MM.1S (cell line): ENCODE results near the gene TMEM126B.

Experiments
- DNase-seq: peaks from one replicate; pipeline ENCODE4 v3.0.0-alpha.2; 2015
- H2AFZ ChIP-seq: fragments of 300-600 bp; sonication (generic); 2 replicates; pipeline ENCODE4 v1.6.0; 2016; ENCODE audit warnings: antibody characterized with exemption, low read length
- H3F3A ChIP-seq: fragments of 300-600 bp; sonication (generic); 2 replicates; pipeline ENCODE4 v1.6.1; 2016; ENCODE audit warnings: mild to moderate bottlenecking, antibody characterized with exemption, low read length, moderate library complexity, mixed read lengths; ENCODE audit not compliant: insufficient read depth
- H3K27ac ChIP-seq: fragments of 300-600 bp; sonication (generic); 2 replicates; pipeline ENCODE4 v1.5.1; 2016; ENCODE audit warnings: mild to moderate bottlenecking, low read length
- H3K27me3 ChIP-seq: fragments of 300-600 bp; sonication (generic); replicated peaks from 2 replicates; pipeline ENCODE4 v1.6.0; 2016; ENCODE audit warnings: low read length; ENCODE audit not compliant: insufficient read depth
- H3K36me3 ChIP-seq: fragments of 300-600 bp; sonication (generic); replicated peaks from 2 replicates; pipeline ENCODE4 v1.6.1; 2016; ENCODE audit warnings: mild to moderate bottlenecking, low read length, mixed read lengths; ENCODE audit not compliant: insufficient read depth
- H3K4me1 ChIP-seq: fragments of 300-600 bp; sonication (generic); 2 replicates; pipeline ENCODE4 v1.6.1; 2016; ENCODE audit warnings: low read length, mixed read lengths
- H3K4me2 ChIP-seq: fragments of 300-600 bp; sonication (generic); 2 replicates; pipeline ENCODE4 v1.6.0; 2016; ENCODE audit warnings: low read depth, low read length
- H3K4me3 ChIP-seq: fragments of 300-600 bp; sonication (generic); 2 replicates; pipeline ENCODE4 v1.5.1; 2016; ENCODE audit warnings: low read length, mixed read lengths
- H3K79me2 ChIP-seq: fragments of 300-600 bp; sonication (generic); 2 replicates; pipeline ENCODE4 v1.6.1; 2016; ENCODE audit warnings: mixed run types, low read length, mixed read lengths
- H3K9ac ChIP-seq: fragments of 300-600 bp; sonication (generic); 2 replicates; pipeline ENCODE4 v1.6.1; 2016; ENCODE audit warnings: low read length, mixed read lengths
- H3K9me2 ChIP-seq: fragments of 300-600 bp; sonication (generic); replicated peaks from 2 replicates; pipeline ENCODE4 v1.6.1; 2016; ENCODE audit warnings: mild to moderate bottlenecking, low read length, mixed read lengths; ENCODE audit not compliant: insufficient read depth
- H3K9me3 ChIP-seq: fragments of 300-600 bp; sonication (generic); replicated peaks from 2 replicates; pipeline ENCODE4 v1.6.1; 2016; ENCODE audit warnings: mild to moderate bottlenecking, low read length, mixed read lengths; ENCODE audit not compliant: insufficient read depth
- H4K20me1 ChIP-seq: fragments of 300-600 bp; sonication (generic); 2 replicates; pipeline ENCODE4 v1.6.1; 2016; ENCODE audit warnings: mild to moderate bottlenecking, low read length, moderate library complexity, mixed read lengths; ENCODE audit not compliant: insufficient read depth
- CTCF ChIP-seq: fragments of 300-600 bp; sonication (generic); IDR thresholded peaks from 2 replicates; pipeline ENCODE4 v1.5.1; 2016; ENCODE audit warnings: antibody characterized with exemption, low read length, mixed read lengths
- EZH2 ChIP-seq: fragments of 300-600 bp; sonication (generic); optimal IDR thresholded peaks from 2 replicates; pipeline ENCODE3; 2017; ENCODE audit warnings: low read depth, mild to moderate bottlenecking, antibody characterized with exemption, low read length, mixed read lengths
- EZH2phosphoT487 ChIP-seq: fragments of 300-600 bp; sonication (generic); IDR thresholded peaks from 2 replicates; pipeline ENCODE4 v1.6.1; 2018; ENCODE audit warnings: antibody characterized with exemption, low read length

TMEM126B gene

GRCh38 chr11:85590848-85591483 lies 37.4 kb upstream of the TMEM126B start:
- Histone ChIP-seq H3K9ac (no peak overlapping the region), H3K27me3 (no peaks in the 10 kb centered on the region), H3K36me3 (no peaks in the 10 kb centered on the region), H4K20me1 (no peaks in the 10 kb centered on the region), H3F3A (no peaks in the 10 kb centered on the region), H3K27ac (no peak overlapping the region), H3K79me2 (no peaks in the 10 kb centered on the region), H3K9me3 (no peaks in the 10 kb centered on the region), H3K9me2 (no peaks in the 10 kb centered on the region), H2AFZ (no peak overlapping the region), H3K4me1 (no peaks in the 10 kb centered on the region), H3K4me2 (no peak overlapping the region), H3K4me3 (no peak overlapping the region)
- TF ChIP-seq EZH2 (no peak), EZH2phosphoT487 (no peak), CTCF (peak; percentile 44)
- DNase-seq, result peak; percentile 53

GRCh38 chr11:85595285-85595884 lies 33.0 kb upstream of the TMEM126B start:
- Histone ChIP-seq H3K9me2 (no peaks in the 10 kb centered on the region), H2AFZ (no peak overlapping the region), H3F3A (no peaks in the 10 kb centered on the region), H3K9ac (no peak overlapping the region), H3K27me3 (no peaks in the 10 kb centered on the region), H3K4me3 (no peak overlapping the region), H3K4me1 (no peaks in the 10 kb centered on the region), H3K79me2 (no peaks in the 10 kb centered on the region), H3K9me3 (no peaks in the 10 kb centered on the region), H3K27ac (no peak overlapping the region), H4K20me1 (no peaks in the 10 kb centered on the region), H3K4me2 (no peak overlapping the region), H3K36me3 (no peaks in the 10 kb centered on the region)
- TF ChIP-seq CTCF, result peak; percentile 56
- no peak for TF ChIP-seq EZH2phosphoT487
- TF ChIP-seq EZH2, result no peak
- peak; percentile 53 for DNase-seq

- no peaks in the 10 kb centered on the region for H4K20me1 ChIP-seq
- no peak overlapping the region for H2AFZ ChIP-seq
- H3K9me2 ChIP-seq, result no peaks in the 10 kb centered on the region
- H3K79me2 ChIP-seq, result no peaks in the 10 kb centered on the region
- no peaks in the 10 kb centered on the region for H3K27me3 ChIP-seq
- H3K9ac ChIP-seq, result no peak overlapping the region
- H3K36me3 ChIP-seq, result no peaks in the 10 kb centered on the region
- DNase-seq, result no peak
- no peak overlapping the region for H3K4me3 ChIP-seq
- H3K9me3 ChIP-seq, result no peaks in the 10 kb centered on the region
- H3K4me2 ChIP-seq, result no peak overlapping the region
- TF ChIP-seq EZH2phosphoT487 (no peak), EZH2 (no peak), CTCF (no peak)
- no peak overlapping the region for H3K27ac ChIP-seq
- no peaks in the 10 kb centered on the region for H3F3A ChIP-seq
- H3K4me1 ChIP-seq, result no peaks in the 10 kb centered on the region
These were observed 31.5 kb upstream of the TMEM126B start for GRCh38 chr11:85596886-85597285.
